Fibroblast of mammary gland (primary cell): ENCODE measurements around the gene TNFRSF25.

Experiments
- DNase-seq: peaks from one replicate; pipeline ENCODE4 v3.0.0-alpha.2; 2010; ENCODE audit warnings: low read depth
- H3K4me3 ChIP-seq: 2 replicates; pipeline ENCODE4 v1.5.1; 2011; ENCODE audit warnings: low read depth, mild to moderate bottlenecking, low read length, moderate library complexity; ENCODE audit not compliant: control insufficient read depth
- TF ChIP-seq, protein P1 (sequence below): conservative IDR thresholded peaks from 2 replicates; pipeline ENCODE4 v1.5.1; 2011; ENCODE audit warnings: low read depth, low read length, inconsistent platforms; ENCODE audit not compliant: control insufficient read depth, insufficient read depth

The TNFRSF25 gene

GRCh38 chr1:6507461-6507911, 41.5 kb upstream of the TNFRSF25 start:
- TF ChIP-seq, protein P1, sequence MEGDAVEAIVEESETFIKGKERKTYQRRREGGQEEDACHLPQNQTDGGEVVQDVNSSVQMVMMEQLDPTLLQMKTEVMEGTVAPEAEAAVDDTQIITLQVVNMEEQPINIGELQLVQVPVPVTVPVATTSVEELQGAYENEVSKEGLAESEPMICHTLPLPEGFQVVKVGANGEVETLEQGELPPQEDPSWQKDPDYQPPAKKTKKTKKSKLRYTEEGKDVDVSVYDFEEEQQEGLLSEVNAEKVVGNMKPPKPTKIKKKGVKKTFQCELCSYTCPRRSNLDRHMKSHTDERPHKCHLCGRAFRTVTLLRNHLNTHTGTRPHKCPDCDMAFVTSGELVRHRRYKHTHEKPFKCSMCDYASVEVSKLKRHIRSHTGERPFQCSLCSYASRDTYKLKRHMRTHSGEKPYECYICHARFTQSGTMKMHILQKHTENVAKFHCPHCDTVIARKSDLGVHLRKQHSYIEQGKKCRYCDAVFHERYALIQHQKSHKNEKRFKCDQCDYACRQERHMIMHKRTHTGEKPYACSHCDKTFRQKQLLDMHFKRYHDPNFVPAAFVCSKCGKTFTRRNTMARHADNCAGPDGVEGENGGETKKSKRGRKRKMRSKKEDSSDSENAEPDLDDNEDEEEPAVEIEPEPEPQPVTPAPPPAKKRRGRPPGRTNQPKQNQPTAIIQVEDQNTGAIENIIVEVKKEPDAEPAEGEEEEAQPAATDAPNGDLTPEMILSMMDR, result no peak
- no peak overlapping the region for H3K4me3 ChIP-seq
- no peak for DNase-seq

DNA sequence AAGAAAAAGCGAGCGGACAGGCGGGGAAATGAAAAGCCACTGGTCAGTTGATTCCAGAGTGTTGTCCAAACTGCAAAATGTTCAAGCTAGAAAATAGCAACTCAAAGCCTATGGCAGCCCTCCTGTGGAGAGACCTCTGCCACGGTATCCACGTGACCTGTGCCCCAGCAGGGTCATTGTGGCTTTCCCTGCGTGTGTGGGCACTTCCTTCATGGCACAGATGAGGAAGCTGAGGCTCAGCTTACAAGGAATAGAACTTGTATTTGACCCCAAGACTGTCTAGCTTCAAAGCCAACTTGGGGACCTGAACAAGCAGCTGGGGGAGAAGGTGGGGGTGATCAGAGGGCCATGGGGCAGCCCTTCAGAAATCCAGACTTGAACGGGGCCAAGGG, 41.1 kb upstream of the TNFRSF25 start:
- DNase-seq, result no peak
- no peak overlapping the region for H3K4me3 ChIP-seq
- TF ChIP-seq, protein P1, result no peak

- TF ChIP-seq, protein P1, result no peak
- H3K4me3 ChIP-seq, result no peak overlapping the region
- no peak for DNase-seq
Observed at GRCh38 chr1:6506210-6507036, 40.5 kb upstream of the TNFRSF25 start.

GRCh38 chr1:6505367-6506209, 39.6 kb upstream of the TNFRSF25 start:
- H3K4me3 ChIP-seq, result no peak overlapping the region
- no peak for DNase-seq
- TF ChIP-seq, protein P1, result no peak

GRCh38 chr1:6504887-6505286, 38.9 kb upstream of the TNFRSF25 start:
- H3K4me3 ChIP-seq, result no peak overlapping the region
- DNase-seq, result no peak
- TF ChIP-seq, protein P1, result no peak

GRCh38 chr1:6503884-6504602, 38.1 kb upstream of the TNFRSF25 start:
- no peak for DNase-seq
- H3K4me3 ChIP-seq, result no peak overlapping the region
- TF ChIP-seq, protein P1, result no peak
